A673 (cell line): ENCODE measurements around the gene WIF1. TPM values are rescaled to one million over a fixed set of nuclear protein-coding genes. Genes with fewer than 3 reads are reported as not detected.

Experiments
- BruUV-seq: library from RNA; stranded (reverse); fragments of 400-500 nt; replicated peaks from 2 replicates; lab custom pipeline; 2021; lab: Mats Ljungman, UMichigan
- CTCF ChIA-PET: fragments of 300-600 bp; sonication (Branson Sonifier 250); formaldehyde crosslinking; loops from one replicate; lab custom pipeline; 2022; ENCODE audit warnings: antibody characterized with exemption; lab: Charles Lee
- POLR2A ChIA-PET: fragments of 300-600 bp; sonication (Branson Sonifier 250); formaldehyde crosslinking; loops from one replicate; lab custom pipeline; 2022; ENCODE audit warnings: antibody characterized with exemption; ENCODE audit not compliant: low non-redundant PET; lab: Charles Lee
- DNase-seq: peaks from one replicate; pipeline ENCODE4 v3.0.0-alpha.2; 2015; ENCODE audit warnings: low spot score
- H3K27ac ChIP-seq: fragments of 200-600 bp; sonication (generic); 2 replicates; pipeline ENCODE4 v1.5.1; 2016; ENCODE audit warnings: mixed run types, low read depth, mild to moderate bottlenecking, mixed read lengths, antibody characterized with exemption, low read length; ENCODE audit not compliant: poor library complexity, severe bottlenecking
- H3K27me3 ChIP-seq: fragments of 200-600 bp; sonication (generic); replicated peaks from 2 replicates; pipeline ENCODE4 v1.6.1; 2017; ENCODE audit warnings: mixed run types, low read depth, mild to moderate bottlenecking, mixed read lengths, antibody characterized with exemption, low read length; ENCODE audit not compliant: insufficient read depth, poor library complexity
- H3K36me3 ChIP-seq: fragments of 200-600 bp; sonication (generic); 2 replicates; pipeline ENCODE4 v1.6.1; 2016; ENCODE audit warnings: mixed run types, mild to moderate bottlenecking, mixed read lengths, antibody characterized with exemption, low read length; ENCODE audit not compliant: insufficient read depth, poor library complexity, severe bottlenecking
- H3K4me1 ChIP-seq: fragments of 200-600 bp; sonication (generic); 2 replicates; pipeline ENCODE4 v1.6.1; 2017; ENCODE audit warnings: mixed run types, mild to moderate bottlenecking, mixed read lengths, antibody characterized with exemption, low read length; ENCODE audit not compliant: insufficient read depth, poor library complexity, severe bottlenecking
- H3K4me3 ChIP-seq: fragments of 200-600 bp; sonication (generic); 2 replicates; pipeline ENCODE4 v1.5.1; 2016; ENCODE audit warnings: low read depth, mixed run types, mild to moderate bottlenecking, mixed read lengths, low read length; ENCODE audit not compliant: poor library complexity, severe bottlenecking
- H3K9me3 ChIP-seq: fragments of 200-600 bp; sonication (generic); 2 replicates; pipeline ENCODE4 v1.6.1; 2016; ENCODE audit warnings: mixed run types, low read depth, mild to moderate bottlenecking, mixed read lengths, antibody characterized with exemption, low read length; ENCODE audit not compliant: poor library complexity, severe bottlenecking
- EZH2 ChIP-seq: fragments of 200-600 bp; sonication (generic); IDR thresholded peaks from 2 replicates; pipeline ENCODE4 v1.6.1; 2017; ENCODE audit warnings: borderline replicate concordance, low read depth, mild to moderate bottlenecking, mixed read lengths, antibody characterized with exemption, low read length; ENCODE audit not compliant: poor library complexity, severe bottlenecking
- intact Hi-C: fragments of 100-400 bp; cut with micrococcal nuclease; formaldehyde crosslinking; loops from one replicate; pipeline ENCODE4 v1.10.0; 2022; ENCODE audit not compliant: unreplicated experiment
- total RNA-seq: library from RNA; stranded (reverse); gene quantifications from 2 replicates; pipeline ENCODE4 v1.2.3, GENCODE V29; 2021
- TF ChIP-seq, protein P1 (sequence below): fragments of 300-800, 200-600 bp; sonication (generic); conservative IDR thresholded peaks from 2 replicates; pipeline ENCODE4 v1.5.1; 2017; ENCODE audit warnings: low read depth, mild to moderate bottlenecking, antibody characterized with exemption, low read length, moderate library complexity, mixed read lengths

The WIF1 gene
- total RNA-seq, 1 experiment from 2014 or later = not detected

DNA sequence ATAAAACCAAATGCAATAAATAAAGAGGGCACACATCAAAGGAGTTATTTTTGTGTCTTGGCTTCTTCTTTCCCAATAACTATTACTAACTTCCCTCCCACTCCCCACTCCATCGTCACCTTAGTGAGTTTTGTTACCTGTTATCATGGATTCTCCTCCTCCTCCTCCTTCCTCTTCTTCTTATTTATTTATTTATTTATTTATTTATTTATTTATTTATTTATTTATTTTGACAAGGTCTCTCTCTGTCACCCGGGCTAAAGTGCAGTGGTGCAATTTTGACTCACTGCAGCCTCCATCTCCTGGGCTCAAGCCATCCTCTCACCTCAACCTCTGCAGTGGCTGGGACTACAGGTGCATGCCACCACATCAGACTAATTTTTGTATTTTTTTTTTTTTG lies 26.4 kb downstream of the WIF1 start:
- ChIA-PET POLR2A (no interaction called here), CTCF (no interaction called here)
- H3K27me3 ChIP-seq = peaks cover 61% of the 10 kb centered on the region

GRCh38 chr12:65093606-65094005 lies 27.5 kb downstream of the WIF1 start:
- H3K9me3 ChIP-seq = no peaks in the 10 kb centered on the region
- intact Hi-C loops = no loop called here
- ChIA-PET POLR2A (no interaction called here), CTCF (no interaction called here)
- H3K4me3 ChIP-seq = no peak overlapping the region
- TF ChIP-seq, protein P1, sequence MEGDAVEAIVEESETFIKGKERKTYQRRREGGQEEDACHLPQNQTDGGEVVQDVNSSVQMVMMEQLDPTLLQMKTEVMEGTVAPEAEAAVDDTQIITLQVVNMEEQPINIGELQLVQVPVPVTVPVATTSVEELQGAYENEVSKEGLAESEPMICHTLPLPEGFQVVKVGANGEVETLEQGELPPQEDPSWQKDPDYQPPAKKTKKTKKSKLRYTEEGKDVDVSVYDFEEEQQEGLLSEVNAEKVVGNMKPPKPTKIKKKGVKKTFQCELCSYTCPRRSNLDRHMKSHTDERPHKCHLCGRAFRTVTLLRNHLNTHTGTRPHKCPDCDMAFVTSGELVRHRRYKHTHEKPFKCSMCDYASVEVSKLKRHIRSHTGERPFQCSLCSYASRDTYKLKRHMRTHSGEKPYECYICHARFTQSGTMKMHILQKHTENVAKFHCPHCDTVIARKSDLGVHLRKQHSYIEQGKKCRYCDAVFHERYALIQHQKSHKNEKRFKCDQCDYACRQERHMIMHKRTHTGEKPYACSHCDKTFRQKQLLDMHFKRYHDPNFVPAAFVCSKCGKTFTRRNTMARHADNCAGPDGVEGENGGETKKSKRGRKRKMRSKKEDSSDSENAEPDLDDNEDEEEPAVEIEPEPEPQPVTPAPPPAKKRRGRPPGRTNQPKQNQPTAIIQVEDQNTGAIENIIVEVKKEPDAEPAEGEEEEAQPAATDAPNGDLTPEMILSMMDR = no peak
- no peak for TF ChIP-seq EZH2
- no peak for DNase-seq
- H3K36me3 ChIP-seq = no peaks in the 10 kb centered on the region
- no peaks in the 10 kb centered on the region for H3K4me1 ChIP-seq
- no TSS peak for BruUV-seq
- H3K27ac ChIP-seq = no peak overlapping the region
- peaks cover 62% of the 10 kb centered on the region for H3K27me3 ChIP-seq

More for the DNA sequence above, 26.4 kb downstream of the WIF1 start:
- no peaks in the 10 kb centered on the region for H3K9me3 ChIP-seq
- no peak overlapping the region for H3K27ac ChIP-seq
- H3K4me3 ChIP-seq = no peak overlapping the region
- TF ChIP-seq, protein P1 = no peak
- no peak for TF ChIP-seq EZH2
- H3K4me1 ChIP-seq = no peaks in the 10 kb centered on the region
- no TSS peak for BruUV-seq
- no peaks in the 10 kb centered on the region for H3K36me3 ChIP-seq
- intact Hi-C loops = no loop called here
- no peak for DNase-seq

DNA sequence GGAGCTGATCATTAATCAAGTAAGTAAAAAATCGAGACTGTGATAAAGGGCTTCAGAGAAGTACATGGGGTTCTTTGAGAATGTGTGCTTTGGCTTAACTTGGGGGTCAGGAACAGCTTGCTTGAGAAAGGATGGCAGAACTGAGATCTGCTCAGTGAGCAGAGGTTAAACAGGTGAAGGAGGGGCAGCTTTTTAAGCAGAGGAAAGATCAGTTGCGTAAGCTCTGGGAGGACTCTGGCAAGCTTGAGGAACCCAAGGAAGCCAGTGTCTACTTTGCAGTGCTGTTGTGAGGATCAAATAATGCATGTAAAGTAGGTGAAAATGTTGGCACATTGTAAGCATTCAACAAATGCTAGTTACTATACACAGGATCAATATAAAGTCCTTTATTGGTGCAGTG lies 30.6 kb downstream of the WIF1 start:
- no peaks in the 10 kb centered on the region for H3K9me3 ChIP-seq
- peaks cover 61% of the 10 kb centered on the region for H3K27me3 ChIP-seq
- no peaks in the 10 kb centered on the region for H3K36me3 ChIP-seq
- ChIA-PET POLR2A (no interaction called here), CTCF (interaction anchor here (0.5 kb wide), 1 partner anchor 32 kb away, joined by 5 read pairs; no protein-coding TSS in a partner anchor)
- TF ChIP-seq EZH2 = no peak
- TF ChIP-seq, protein P1 = no peak
- no TSS peak for BruUV-seq
- H3K4me1 ChIP-seq = no peaks in the 10 kb centered on the region
- intact Hi-C loops = no loop called here
- DNase-seq = no peak
- H3K27ac ChIP-seq = no peak overlapping the region
- no peak overlapping the region for H3K4me3 ChIP-seq
